NCI-H1694 treated with DMSO at 0.1 percent for 48 hours (cell line): ENCODE results near the gene PLEKHA8.
A peak's percentile ranks its signal among the peaks of the same experiment; 100 is the strongest.

Experiments used
- DNase-seq: peaks from one replicate; lab custom pipeline; 2025; lab: John Stamatoyannopoulos, UW

PLEKHA8 gene

GRCh38 chr7:30146127-30146612 is 118.0 kb downstream of the PLEKHA8 start:
- no peak for DNase-seq

GRCh38 chr7:30147223-30147622 is 119.0 kb downstream of the PLEKHA8 start:
- no peak for DNase-seq

DNA sequence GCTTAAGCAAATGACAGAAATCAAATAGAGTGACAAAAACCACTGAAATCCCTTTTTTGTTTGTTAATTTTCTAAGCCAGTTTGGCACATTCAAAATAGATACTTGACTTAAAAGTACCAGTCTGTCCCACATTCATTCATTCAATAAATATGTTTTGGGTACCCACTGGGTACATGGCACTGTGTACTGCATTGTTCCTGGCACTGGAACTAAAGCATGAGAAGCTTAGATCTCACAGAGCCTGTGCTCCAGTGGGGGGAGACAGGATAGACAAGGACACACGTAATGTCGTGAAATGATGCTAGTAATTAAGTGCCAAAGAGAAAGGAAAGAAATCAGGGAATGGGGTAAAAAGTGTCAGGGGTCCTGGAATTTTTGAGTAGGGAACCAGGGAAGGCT is 119.6 kb downstream of the PLEKHA8 start:
- no peak for DNase-seq

- no peak for DNase-seq
Observed at GRCh38 chr7:30148426-30148825, 120.2 kb downstream of the PLEKHA8 start.

DNA sequence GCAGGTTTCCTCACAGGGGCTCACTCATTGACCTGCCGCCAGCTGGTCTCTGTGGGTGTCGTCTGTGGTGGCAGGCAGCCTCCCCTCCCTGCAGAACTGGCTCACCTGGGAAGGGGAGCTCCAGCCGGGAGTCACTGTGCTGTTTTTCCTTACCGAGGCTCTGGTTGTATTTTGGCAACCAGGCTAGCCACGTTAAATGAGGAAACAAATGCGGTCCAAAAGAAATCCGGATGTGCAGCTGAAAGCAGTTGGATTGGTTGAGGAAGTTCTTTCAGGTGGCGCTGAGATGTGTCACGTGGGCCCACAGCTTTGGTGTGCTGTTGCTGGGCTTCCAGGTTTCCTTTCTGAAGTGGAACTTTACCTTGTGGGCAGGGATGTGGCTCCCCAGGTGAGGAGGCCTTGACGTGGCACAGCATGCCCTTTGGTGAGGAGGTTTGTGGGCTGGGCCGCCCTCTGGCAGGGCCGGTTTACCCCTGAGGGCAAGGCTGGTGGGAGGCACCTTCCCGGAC is 120.8 kb downstream of the PLEKHA8 start:
- no peak for DNase-seq

- no peak for DNase-seq
Observed at GRCh38 chr7:30149640-30150272, 121.5 kb downstream of the PLEKHA8 start.

DNA sequence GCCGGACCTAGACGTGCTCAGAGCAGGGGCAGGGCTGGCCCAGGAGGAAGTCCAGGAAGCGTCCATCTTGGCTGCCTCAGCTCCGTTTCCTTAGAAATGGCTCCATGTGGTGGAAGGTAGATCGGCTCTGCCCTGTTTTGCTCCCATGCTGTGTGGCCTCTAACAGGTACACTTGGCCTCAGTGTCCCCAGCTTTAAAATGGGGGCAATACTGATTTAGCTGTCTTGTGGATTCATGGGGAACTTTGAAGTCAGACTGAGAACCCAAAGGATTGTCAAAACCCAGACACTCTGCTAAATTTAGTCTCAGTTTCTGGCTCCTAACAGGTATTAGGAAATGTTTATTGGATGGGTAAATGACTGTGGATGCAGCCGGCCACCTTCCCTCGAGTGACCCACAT is 122.5 kb downstream of the PLEKHA8 start:
- no peak for DNase-seq

DNA sequence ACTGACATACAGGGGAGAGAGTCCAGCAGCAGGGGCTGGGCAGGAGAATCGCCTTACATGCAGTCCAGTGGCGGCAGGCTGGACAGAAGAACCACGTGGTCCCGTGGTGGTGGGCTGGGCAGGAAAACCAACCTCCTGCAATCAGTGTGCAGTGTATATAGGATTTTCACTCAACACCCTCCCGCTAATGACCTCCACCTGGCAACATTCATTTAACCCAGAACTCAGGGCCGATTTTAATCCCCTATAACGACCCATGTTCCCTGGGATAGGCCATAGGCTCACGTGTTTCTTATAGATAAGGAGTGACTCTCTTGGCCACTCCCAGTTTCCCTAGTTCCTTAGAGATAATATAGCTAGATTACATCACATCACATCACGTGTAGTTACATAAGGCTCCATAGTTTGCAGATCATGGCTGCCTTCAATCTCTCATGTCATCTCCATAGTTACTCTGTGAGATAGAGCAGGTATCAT is 125.9 kb downstream of the PLEKHA8 start:
- no peak for DNase-seq

GRCh38 chr7:30155481-30155880 is 127.3 kb downstream of the PLEKHA8 start:
- no peak for DNase-seq

- DNase-seq = no peak
Observed at GRCh38 chr7:30157204-30157603, 129.0 kb downstream of the PLEKHA8 start.

- no peak for DNase-seq
Observed at GRCh38 chr7:30159163-30159562, 131.0 kb downstream of the PLEKHA8 start.

DNA sequence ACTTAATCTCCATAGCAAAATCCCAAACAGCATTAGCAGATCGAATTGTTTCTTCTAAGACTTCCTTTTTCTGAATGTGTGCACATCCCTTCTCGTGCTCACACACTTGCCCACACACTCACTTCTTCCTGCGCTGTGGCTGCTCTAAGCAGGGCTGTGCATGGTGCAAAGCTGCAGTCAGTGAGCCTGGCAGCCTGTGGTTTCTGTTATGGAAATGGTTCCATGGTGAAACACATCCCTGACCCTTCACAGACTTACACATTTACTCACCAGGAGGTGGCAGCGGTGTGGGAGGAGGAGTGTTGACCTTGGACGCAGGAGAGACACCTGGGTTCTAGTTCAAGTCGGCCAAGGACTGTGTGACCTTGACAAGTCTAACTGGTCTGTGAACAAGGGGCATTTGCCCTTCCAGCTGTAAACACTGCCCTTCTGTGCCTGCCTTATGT is 131.5 kb downstream of the PLEKHA8 start:
- DNase-seq = peak; percentile 50

DNA sequence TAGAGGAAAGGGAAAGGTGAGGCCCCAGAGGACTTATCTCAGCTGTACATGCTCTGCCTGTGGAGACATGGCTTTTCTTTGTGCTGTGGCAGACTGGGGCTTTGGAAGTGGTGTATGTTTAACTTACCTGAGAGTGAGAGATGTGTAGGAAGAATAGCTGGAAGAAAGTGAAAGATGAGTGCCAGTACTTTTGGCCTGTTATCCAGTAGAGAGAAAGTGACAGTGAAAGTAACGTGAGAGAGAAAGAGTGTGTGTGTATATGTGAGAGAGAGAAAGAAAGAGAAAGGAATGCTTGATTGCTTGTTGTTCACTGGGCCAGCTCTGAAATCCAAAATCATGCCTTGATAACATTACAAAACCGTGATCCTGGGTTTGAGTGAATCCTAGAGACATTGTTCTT is 132.1 kb downstream of the PLEKHA8 start:
- DNase-seq = no peak

- no peak for DNase-seq
Observed at GRCh38 chr7:30162133-30162532, 133.9 kb downstream of the PLEKHA8 start.

DNA sequence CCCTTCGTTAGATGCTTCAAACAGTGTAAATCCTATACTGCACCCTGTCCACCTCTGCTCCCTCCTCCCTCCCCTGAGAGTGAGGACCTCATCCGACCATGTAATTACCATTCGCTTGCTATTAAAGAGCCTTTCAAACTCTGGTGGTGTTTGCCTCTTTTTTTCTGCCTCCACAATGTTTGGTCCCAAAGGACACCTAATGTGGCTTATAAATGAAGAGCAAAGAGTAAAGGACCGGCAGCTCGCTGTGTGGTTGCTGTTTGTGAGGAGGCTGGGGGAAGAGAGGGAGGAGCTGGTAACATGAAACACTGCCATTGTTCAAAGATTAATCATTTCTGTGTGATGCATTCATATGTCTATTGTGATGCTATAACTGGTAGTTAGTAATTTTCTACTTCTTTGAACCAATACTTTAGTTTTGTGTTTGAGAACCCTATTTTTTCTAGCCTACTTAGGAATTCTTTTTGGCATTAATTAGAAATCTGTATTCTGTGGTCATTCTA is 134.5 kb downstream of the PLEKHA8 start:
- DNase-seq = no peak

GRCh38 chr7:30163231-30163894 is 135.2 kb downstream of the PLEKHA8 start:
- no peak for DNase-seq

- peak; percentile 90 for DNase-seq
Observed at GRCh38 chr7:30164567-30164966, 136.4 kb downstream of the PLEKHA8 start.

GRCh38 chr7:30165590-30165989 is 137.4 kb downstream of the PLEKHA8 start:
- DNase-seq = no peak

- DNase-seq = no peak
Observed at GRCh38 chr7:30166155-30166840, 138.1 kb downstream of the PLEKHA8 start.

DNA sequence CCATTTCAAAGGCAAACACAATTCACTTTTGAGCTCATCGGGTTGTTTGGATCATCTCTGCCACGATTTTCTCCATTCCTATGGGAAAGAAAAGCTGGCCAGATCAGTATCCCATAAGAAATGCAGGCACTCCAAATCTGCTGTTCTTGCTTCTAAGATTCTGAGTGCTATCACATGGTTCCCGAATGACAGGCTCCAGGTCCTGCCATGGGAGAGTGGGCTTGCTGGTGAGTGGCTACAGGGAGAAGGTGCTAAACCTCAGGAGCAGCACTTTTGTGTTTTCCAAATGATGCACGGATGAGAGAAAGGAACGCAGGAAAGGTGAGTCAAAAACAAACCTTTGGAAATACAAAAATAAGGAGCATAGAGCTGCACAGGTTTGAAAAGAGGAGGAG is 138.6 kb downstream of the PLEKHA8 start:
- DNase-seq = no peak

- DNase-seq = no peak
Observed at GRCh38 chr7:30167901-30168300, 139.7 kb downstream of the PLEKHA8 start.

- DNase-seq = no peak
Observed at GRCh38 chr7:30168835-30169573, 140.8 kb downstream of the PLEKHA8 start.
